ENCODE measurements around the gene PLEKHM2.

DNA sequence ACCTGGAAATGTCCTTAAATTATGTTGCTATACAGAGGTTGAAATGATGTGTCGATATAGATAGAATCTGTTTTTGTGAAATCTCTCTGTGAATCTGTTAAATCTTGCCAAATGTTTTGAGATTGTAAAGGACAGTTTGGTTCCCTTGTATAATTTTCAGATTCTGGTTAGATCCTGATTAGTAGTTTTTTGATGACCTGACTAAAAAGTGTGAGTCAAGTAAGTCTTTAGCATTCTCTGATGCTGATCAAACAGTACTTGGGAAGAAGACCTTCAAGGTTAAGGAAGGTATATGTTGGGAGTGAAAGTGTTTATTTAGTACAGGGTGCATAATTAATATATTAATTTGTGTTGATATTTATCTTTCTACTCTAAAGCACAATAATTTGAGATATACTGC, 34.2 kb upstream of the PLEKHM2 start:
- no peak for TF ChIP-seq POLR2AphosphoS5 (IDR thresholded peaks at IDR 0.05; ENCODE audit: low read depth)
- TF ChIP-seq CTCF (IDR thresholded peaks at IDR 0.05; ENCODE audit: insufficient read depth, low read length): no peak
- TF ChIP-seq GABPA (IDR thresholded peaks at IDR 0.05; ENCODE audit: low read depth): no peak

All from HL-60 (cell line).